ENCODE measurements around the gene CD47.

The CD47 gene

GRCh38 chr3:108006881-108007331 lies 83.9 kb downstream of the CD47 start:
- H3K27ac ChIP-seq: no peak overlapping the region
- no peak for TF ChIP-seq ZFX (IDR thresholded peaks at IDR 0.05; ENCODE audit: borderline replicate concordance)
- no peak for TF ChIP-seq CTCF (IDR thresholded peaks at IDR 0.05)

GRCh38 chr3:108006077-108006771 lies 84.6 kb downstream of the CD47 start:
- H3K27ac ChIP-seq: no peak overlapping the region
- TF ChIP-seq CTCF (IDR thresholded peaks at IDR 0.05) (no peak), ZFX (IDR thresholded peaks at IDR 0.05; ENCODE audit: borderline replicate concordance) (no peak)

- no peak for TF ChIP-seq CTCF (IDR thresholded peaks at IDR 0.05)
- H3K27ac ChIP-seq: no peak overlapping the region
These were observed 86.2 kb downstream of the CD47 start for GRCh38 chr3:108004647-108005046.

GRCh38 chr3:108001457-108001856 lies 89.4 kb downstream of the CD47 start:
- no peak for TF ChIP-seq CTCF (IDR thresholded peaks at IDR 0.05)
- no peak for TF ChIP-seq ZFX (IDR thresholded peaks at IDR 0.05; ENCODE audit: borderline replicate concordance)
- H3K27ac ChIP-seq: no peak overlapping the region

- no peak for TF ChIP-seq ZFX (IDR thresholded peaks at IDR 0.05; ENCODE audit: borderline replicate concordance)
- TF ChIP-seq CTCF (IDR thresholded peaks at IDR 0.05): no peak
- no peak overlapping the region for H3K27ac ChIP-seq
These were observed 91.5 kb downstream of the CD47 start for GRCh38 chr3:107999215-107999775.

GRCh38 chr3:107997671-107998070 lies 93.2 kb downstream of the CD47 start:
- no peak for TF ChIP-seq CTCF (IDR thresholded peaks at IDR 0.05)
- no peak for TF ChIP-seq ZFX (IDR thresholded peaks at IDR 0.05; ENCODE audit: borderline replicate concordance)

GRCh38 chr3:107995823-107996222 lies 95.0 kb downstream of the CD47 start:
- no peak overlapping the region for H3K27ac ChIP-seq
- TF ChIP-seq CTCF (IDR thresholded peaks at IDR 0.05) (no peak), ZFX (IDR thresholded peaks at IDR 0.05; ENCODE audit: borderline replicate concordance) (no peak)

More at GRCh38 chr3:107997671-107998070, 93.2 kb downstream of the CD47 start:
- no peak overlapping the region for H3K27ac ChIP-seq

Data from 22Rv1 (cell line).